WTC11 (cell line): ENCODE data around the gene NBEA. TPM values are rescaled to one million over a fixed set of nuclear protein-coding genes. Genes with fewer than 3 reads are reported as not detected.

ENCODE experiments used
- ATAC-seq: fragments of 200-7000 bp; cut with Tn5 transposase; 2 replicates; pipeline ENCODE4 v1.10.0; 2021; ENCODE audit warnings: mild to moderate bottlenecking, moderate library complexity
- CTCF ChIA-PET: fragments of 300-600 bp; sonication (Branson Sonifier 250); formaldehyde crosslinking; loops from one replicate; lab custom pipeline; 2021; ENCODE audit warnings: antibody characterized with exemption; lab: Charles Lee
- POLR2A ChIA-PET: fragments of 350-600 bp; sonication (Branson Sonifier 250); formaldehyde crosslinking; loops from one replicate; lab custom pipeline; 2021; ENCODE audit warnings: antibody characterized with exemption; lab: Charles Lee
- DNase-seq: peaks from one replicate; pipeline ENCODE4 v3.0.0; 2021; ENCODE audit warnings: low spot score
- H3K27ac Mint-ChIP-seq: 2 replicates; pipeline ENCODE4 v1.8.0; 2021; ENCODE audit warnings: mixed read lengths
- H3K27me3 Mint-ChIP-seq: 2 replicates; pipeline ENCODE4 v1.8.0; 2021; ENCODE audit warnings: low read depth, mild to moderate bottlenecking, moderate library complexity, mixed read lengths
- H3K36me3 Mint-ChIP-seq: 2 replicates; pipeline ENCODE4 v1.8.0; 2021; ENCODE audit warnings: mixed read lengths
- H3K4me1 Mint-ChIP-seq: 2 replicates; pipeline ENCODE4 v1.8.0; 2022; ENCODE audit warnings: mixed read lengths
- H3K4me3 Mint-ChIP-seq: 2 replicates; pipeline ENCODE4 v1.8.0; 2021; ENCODE audit warnings: mild to moderate bottlenecking, moderate library complexity, mixed read lengths
- H3K9me3 Mint-ChIP-seq: 2 replicates; pipeline ENCODE4 v1.8.0; 2021; ENCODE audit warnings: mixed read lengths
- AFF4 ChIP-seq: sonication (generic); formaldehyde crosslinking; IDR thresholded peaks from 2 replicates; pipeline ENCODE4 v1.8.1; 2023; ENCODE audit warnings: mild to moderate bottlenecking, missing genetic modification reagents, borderline replicate concordance
- ATF1 ChIP-seq: sonication (generic); formaldehyde crosslinking; IDR thresholded peaks from 2 replicates; pipeline ENCODE4 v1.8.1; 2023; ENCODE audit warnings: mild to moderate bottlenecking, moderate library complexity, missing genetic modification reagents
- ATF2 ChIP-seq: sonication (generic); formaldehyde crosslinking; IDR thresholded peaks from 2 replicates; pipeline ENCODE4 v1.8.1; 2022; ENCODE audit warnings: low read depth, missing genetic modification reagents, borderline replicate concordance
- CTCF ChIP-seq: fragments of 200-600 bp; IDR thresholded peaks from 2 replicates; pipeline ENCODE4 v1.8.0; 2022; ENCODE audit warnings: antibody characterized with exemption
- ERG ChIP-seq: fragments of 250-450 bp; sonication (Bioruptor Pico); IDR thresholded peaks from 2 replicates; pipeline ENCODE4 v1.8.0; 2021; ENCODE audit warnings: mild to moderate bottlenecking
- ETV6 ChIP-seq: sonication (generic); formaldehyde crosslinking; IDR thresholded peaks from 2 replicates; pipeline ENCODE4 v1.8.1; 2022; ENCODE audit warnings: mild to moderate bottlenecking, missing genetic modification reagents
- FOXJ3 ChIP-seq: sonication (generic); formaldehyde crosslinking; IDR thresholded peaks from 2 replicates; pipeline ENCODE4 v1.9.0; 2021; ENCODE audit warnings: missing genetic modification reagents, mild to moderate bottlenecking, borderline replicate concordance
- GRHL2 ChIP-seq: fragments of 250-450 bp; sonication (Bioruptor Pico); IDR thresholded peaks from 2 replicates; pipeline ENCODE4 v1.8.0; 2022; ENCODE audit warnings: mild to moderate bottlenecking, moderate library complexity; ENCODE audit not compliant: insufficient replicate concordance, severe bottlenecking
- GTF2I ChIP-seq: fragments of 250-450 bp; sonication (Bioruptor Pico); conservative IDR thresholded peaks from 2 replicates; pipeline ENCODE4 v1.4.0; 2021; ENCODE audit warnings: mild to moderate bottlenecking
- KAT7 ChIP-seq: sonication (generic); formaldehyde crosslinking; IDR thresholded peaks from 2 replicates; pipeline ENCODE4 v1.8.1; 2023; ENCODE audit warnings: missing genetic modification reagents, mild to moderate bottlenecking, borderline replicate concordance
- MXD4 ChIP-seq: fragments of 250-450 bp; sonication (Bioruptor Pico); IDR thresholded peaks from 2 replicates; pipeline ENCODE4 v1.8.0; 2021; ENCODE audit warnings: mild to moderate bottlenecking, moderate library complexity, borderline replicate concordance
- NFATC4 ChIP-seq: fragments of 250-450 bp; sonication (Bioruptor Pico); IDR thresholded peaks from 2 replicates; pipeline ENCODE4 v1.9.0; 2021; ENCODE audit warnings: mild to moderate bottlenecking
- PRRX2 ChIP-seq: fragments of 250-450 bp; sonication (Bioruptor Pico); IDR thresholded peaks from 2 replicates; pipeline ENCODE4 v1.8.0; 2021; ENCODE audit warnings: mild to moderate bottlenecking
- SMAD4 ChIP-seq: sonication (generic); formaldehyde crosslinking; IDR thresholded peaks from 2 replicates; pipeline ENCODE4 v1.8.0; 2022; ENCODE audit warnings: mild to moderate bottlenecking, missing genetic modification reagents
- TP53 ChIP-seq: sonication (generic); formaldehyde crosslinking; IDR thresholded peaks from 2 replicates; pipeline ENCODE4 v1.8.1; 2023; ENCODE audit warnings: mild to moderate bottlenecking, missing genetic modification reagents
- USF2 ChIP-seq: sonication (generic); formaldehyde crosslinking; IDR thresholded peaks from 2 replicates; pipeline ENCODE4 v1.8.1; 2023; ENCODE audit warnings: mild to moderate bottlenecking, missing genetic modification reagents, moderate library complexity
- ZBTB21 ChIP-seq: sonication (generic); formaldehyde crosslinking; IDR thresholded peaks from 2 replicates; pipeline ENCODE4 v1.8.1; 2023; ENCODE audit warnings: mild to moderate bottlenecking, missing genetic modification reagents, borderline replicate concordance
- ZNF317 ChIP-seq: sonication (generic); formaldehyde crosslinking; IDR thresholded peaks from 2 replicates; pipeline ENCODE4 v1.8.1; 2023; ENCODE audit warnings: low read depth, mild to moderate bottlenecking, moderate library complexity, missing genetic modification reagents, borderline replicate concordance
- ZNF423 ChIP-seq: fragments of 250-450 bp; sonication (Bioruptor Pico); IDR thresholded peaks from 2 replicates; pipeline ENCODE4 v2.1.2; 2022; ENCODE audit warnings: mild to moderate bottlenecking, moderate library complexity
- ZNF512 ChIP-seq: sonication (generic); formaldehyde crosslinking; IDR thresholded peaks from 2 replicates; pipeline ENCODE4 v1.8.1; 2022; ENCODE audit warnings: missing genetic modification reagents, borderline replicate concordance
- ZNF671 ChIP-seq: fragments of 250-450 bp; sonication (Bioruptor Pico); IDR thresholded peaks from 2 replicates; pipeline ENCODE4 v1.8.0; 2021; ENCODE audit warnings: mild to moderate bottlenecking
- total RNA-seq: library from RNA; stranded (reverse); gene quantifications from 3 replicates; pipeline ENCODE4 v1.2.3, GENCODE V29; 2021

NBEA gene
- total RNA-seq, 1 experiment from 2014 or later, result 20.9 TPM

- peaks cover 9% of the 10 kb centered on the region for H3K9me3 Mint-ChIP-seq
- CTCF ChIA-PET, result no interaction called here
- DNase-seq, result no peak
- no peaks in the 10 kb centered on the region for H3K36me3 Mint-ChIP-seq
- TF ChIP-seq ZBTB21 (CRISPR knock-in tag), result no peak
- no peak for TF ChIP-seq ZNF512 (CRISPR knock-in tag)
- TF ChIP-seq ATF1 (CRISPR knock-in tag), result no peak
- TF ChIP-seq TP53 (CRISPR knock-in tag), result no peak
- no peak for TF ChIP-seq AFF4
- TF ChIP-seq, all 79 proteins: peak for 0
- Mint-ChIP-seq H3K4me3 (no peak overlapping the region), H3K27ac (peak overlapping the region; percentile 29; the same call in 1 of the 2 replicates), H3K4me1 (peaks cover 30% of the 10 kb centered on the region), H3K27me3 (no peaks in the 10 kb centered on the region)
- POLR2A ChIA-PET, result no interaction called here
- no peak for ATAC-seq
Measured at GRCh38 chr13:34933786-34934185, 8.3 kb upstream of the NBEA start.

- ATAC-seq, result peak; percentile 60
- ChIA-PET CTCF (no interaction called here), POLR2A (no interaction called here)
- DNase-seq, result no peak
- Mint-ChIP-seq H3K27ac (no peak overlapping the region), H3K9me3 (peaks cover 9% of the 10 kb centered on the region), H3K27me3 (no peaks in the 10 kb centered on the region), H3K36me3 (no peaks in the 10 kb centered on the region), H3K4me1 (peaks cover 37% of the 10 kb centered on the region), H3K4me3 (no peak overlapping the region)
- TF ChIP-seq ZNF317 (CRISPR knock-in tag) (no peak), ERG (CRISPR knock-in tag) (no peak), NFATC4 (no peak), ZNF423 (CRISPR knock-in tag) (no peak), GRHL2 (no peak), ZNF671 (no peak), KAT7 (CRISPR knock-in tag) (no peak), MXD4 (CRISPR knock-in tag) (no peak), PRRX2 (CRISPR knock-in tag) (no peak), ETV6 (CRISPR knock-in tag) (no peak), GTF2I (CRISPR knock-in tag) (no peak), CTCF (no peak), FOXJ3 (CRISPR knock-in tag) (no peak), USF2 (no peak), SMAD4 (no peak), ATF2 (no peak)
Measured at GRCh38 chr13:34935841-34936240, 6.2 kb upstream of the NBEA start.
